GM12878 (cell line): Measurements from ENCODE around the gene TLL1.

Experiments
- CTCF ChIP-seq, 3 experiments: IDR thresholded peaks in 2 of 3; conservative IDR thresholded peaks in 1 of 3; 2 replicates each; pipeline ENCODE4 v1.5.1; 2011; ENCODE audit warnings: low read depth in 3 of 3, low read length in 3 of 3, mild to moderate bottlenecking in 3 of 3, control low read depth in 2 of 3, moderate library complexity in 2 of 3, inconsistent platforms in 1 of 3, mixed read lengths in 1 of 3; ENCODE audit not compliant: control insufficient read depth in 2 of 3, insufficient read depth in 1 of 3; ENCODE audit errors: extremely low read depth in 1 of 3
- NFXL1 ChIP-seq: fragments of 450-650 bp; IDR thresholded peaks from 2 replicates; pipeline ENCODE4 v1.6.1; 2017; ENCODE audit warnings: antibody characterized with exemption, mild to moderate bottlenecking, borderline replicate concordance
- POLR2A ChIP-seq: IDR thresholded peaks from 2 replicates; pipeline ENCODE4 v1.6.1; 2011; ENCODE audit warnings: low read depth, mild to moderate bottlenecking, low read length
- POLR2AphosphoS5 ChIP-seq: IDR thresholded peaks from 2 replicates; pipeline ENCODE4 v1.6.1; 2011; ENCODE audit warnings: mild to moderate bottlenecking, low read length, inconsistent platforms
- SUZ12 ChIP-seq: fragments of 200-600 bp; sonication (generic); IDR thresholded peaks from one replicate; pipeline ENCODE4 v1.6.1; 2018; ENCODE audit warnings: antibody characterized with exemption, mild to moderate bottlenecking; ENCODE audit not compliant: unreplicated experiment

GRCh38 chr4:165944900-165945299, 71.9 kb downstream of the TLL1 start:
- TF ChIP-seq CTCF (IDR thresholded peaks at IDR 0.05 in 2 of 3, conservative IDR thresholded peaks at IDR 0.05 in 1 of 3; ENCODE audit: control insufficient read depth in 2 of 3, extremely low read depth in 1 of 3, insufficient read depth in 1 of 3, low read depth in 3 of 3, low read length in 3 of 3) = no peak
- TF ChIP-seq NFXL1 = no peak
- TF ChIP-seq POLR2A = no peak
- no peak for TF ChIP-seq POLR2AphosphoS5
- TF ChIP-seq SUZ12 = no peak
